Memory B cell (primary cell): ENCODE data around the gene DCP2.

ENCODE experiments used
- ATAC-seq: fragments of 150-1000 bp; cut with Tn5 transposase; 2 replicates; pipeline ENCODE4 v1.10.0; 2021; ENCODE audit warnings: low read depth, mild to moderate bottlenecking, moderate library complexity
- DNase-seq, 2 donors: peaks; one replicate each; pipeline ENCODE4 v3.0.0; 2022; ENCODE audit warnings: low spot score in 2 of 2
- H3K27ac Mint-ChIP-seq: one replicate; pipeline ENCODE4 v1.8.0; 2022; ENCODE audit warnings: mild to moderate bottlenecking, moderate library complexity, mixed read lengths
- H3K27me3 Mint-ChIP-seq: one replicate; pipeline ENCODE4 v1.8.0; 2022; ENCODE audit warnings: mixed read lengths
- H3K36me3 Mint-ChIP-seq: one replicate; pipeline ENCODE4 v1.8.0; 2022; ENCODE audit warnings: mild to moderate bottlenecking, mixed read lengths
- H3K4me1 Mint-ChIP-seq: one replicate; pipeline ENCODE4 v1.8.0; 2022; ENCODE audit warnings: mixed read lengths
- H3K4me3 Mint-ChIP-seq: one replicate; pipeline ENCODE4 v1.8.0; 2022; ENCODE audit warnings: mild to moderate bottlenecking, moderate library complexity, mixed read lengths
- H3K9me3 Mint-ChIP-seq: one replicate; pipeline ENCODE4 v1.8.0; 2022; ENCODE audit warnings: mixed read lengths

DCP2 gene

GRCh38 chr5:113065626-113066025 lies 89.0 kb downstream of the DCP2 start:
- H3K4me1 Mint-ChIP-seq = no peaks in the 10 kb centered on the region
- H3K4me3 Mint-ChIP-seq = no peak overlapping the region
- no peaks in the 10 kb centered on the region for H3K9me3 Mint-ChIP-seq
- peaks cover 2% of the 10 kb centered on the region for H3K27me3 Mint-ChIP-seq
- H3K27ac Mint-ChIP-seq = no peak overlapping the region
- no peaks in the 10 kb centered on the region for H3K36me3 Mint-ChIP-seq
- ATAC-seq (no peak), DNase-seq (no peak)

- no peak for DNase-seq
- Mint-ChIP-seq H3K9me3 (no peaks in the 10 kb centered on the region), H3K36me3 (no peaks in the 10 kb centered on the region), H3K27ac (no peak overlapping the region), H3K4me3 (no peak overlapping the region), H3K27me3 (peaks cover 2% of the 10 kb centered on the region), H3K4me1 (no peaks in the 10 kb centered on the region)
- ATAC-seq = no peak
These were observed 91.2 kb downstream of the DCP2 start for GRCh38 chr5:113067635-113068344.

- Mint-ChIP-seq H3K27me3 (peaks cover 6% of the 10 kb centered on the region), H3K4me1 (no peaks in the 10 kb centered on the region), H3K36me3 (no peaks in the 10 kb centered on the region), H3K4me3 (no peak overlapping the region), H3K9me3 (no peaks in the 10 kb centered on the region), H3K27ac (no peak overlapping the region)
- DNase-seq = no peak
- ATAC-seq = no peak
These were observed 92.0 kb downstream of the DCP2 start for GRCh38 chr5:113068559-113068958.
